ENCODE measurements around the gene TMEM143.

DNA sequence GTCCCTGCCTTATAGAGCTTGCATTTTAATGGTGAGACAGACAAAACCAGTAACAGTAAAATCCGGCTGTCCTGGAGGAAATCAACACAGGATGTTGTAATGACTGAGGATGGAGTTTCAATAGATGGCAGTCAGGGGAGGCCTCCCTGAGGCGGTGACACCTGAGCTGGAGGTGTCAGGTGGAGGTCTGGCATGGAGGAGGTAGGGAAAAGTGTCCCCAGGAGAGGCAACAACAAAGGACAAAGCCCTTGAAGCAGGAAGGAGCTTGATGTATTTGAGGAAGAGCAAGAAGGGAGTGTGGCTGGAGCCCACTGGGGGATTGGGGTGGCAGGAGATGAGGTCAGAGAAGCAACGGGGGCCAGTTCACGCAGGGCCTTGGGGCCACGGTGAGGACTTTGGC is 37.5 kb upstream of the TMEM143 start:
- TF ChIP-seq POLR2AphosphoS5 (IDR thresholded peaks at IDR 0.05; ENCODE audit: insufficient read depth, low read depth, low read length) (no peak), FOS (IDR thresholded peaks at IDR 0.05; ENCODE audit: borderline replicate concordance, insufficient read depth, low read length) (no peak), MYC (IDR thresholded peaks at IDR 0.05; ENCODE audit: low read depth, low read length) (no peak)
- TF ChIP-seq, protein P1, sequence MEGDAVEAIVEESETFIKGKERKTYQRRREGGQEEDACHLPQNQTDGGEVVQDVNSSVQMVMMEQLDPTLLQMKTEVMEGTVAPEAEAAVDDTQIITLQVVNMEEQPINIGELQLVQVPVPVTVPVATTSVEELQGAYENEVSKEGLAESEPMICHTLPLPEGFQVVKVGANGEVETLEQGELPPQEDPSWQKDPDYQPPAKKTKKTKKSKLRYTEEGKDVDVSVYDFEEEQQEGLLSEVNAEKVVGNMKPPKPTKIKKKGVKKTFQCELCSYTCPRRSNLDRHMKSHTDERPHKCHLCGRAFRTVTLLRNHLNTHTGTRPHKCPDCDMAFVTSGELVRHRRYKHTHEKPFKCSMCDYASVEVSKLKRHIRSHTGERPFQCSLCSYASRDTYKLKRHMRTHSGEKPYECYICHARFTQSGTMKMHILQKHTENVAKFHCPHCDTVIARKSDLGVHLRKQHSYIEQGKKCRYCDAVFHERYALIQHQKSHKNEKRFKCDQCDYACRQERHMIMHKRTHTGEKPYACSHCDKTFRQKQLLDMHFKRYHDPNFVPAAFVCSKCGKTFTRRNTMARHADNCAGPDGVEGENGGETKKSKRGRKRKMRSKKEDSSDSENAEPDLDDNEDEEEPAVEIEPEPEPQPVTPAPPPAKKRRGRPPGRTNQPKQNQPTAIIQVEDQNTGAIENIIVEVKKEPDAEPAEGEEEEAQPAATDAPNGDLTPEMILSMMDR (IDR thresholded peaks at IDR 0.05; ENCODE audit: extremely low read depth in 1 of 2, insufficient read depth in 1 of 2, low read depth in 1 of 2, low read length in 2 of 2) = no peak
